ENCODE results near the gene COLEC12.
"Not testable (repeated sequence)": the region's sequence is repeated elsewhere in the genome, so short reads cannot be mapped to it uniquely, and the experiment has no call there.

Gene COLEC12

DNA sequence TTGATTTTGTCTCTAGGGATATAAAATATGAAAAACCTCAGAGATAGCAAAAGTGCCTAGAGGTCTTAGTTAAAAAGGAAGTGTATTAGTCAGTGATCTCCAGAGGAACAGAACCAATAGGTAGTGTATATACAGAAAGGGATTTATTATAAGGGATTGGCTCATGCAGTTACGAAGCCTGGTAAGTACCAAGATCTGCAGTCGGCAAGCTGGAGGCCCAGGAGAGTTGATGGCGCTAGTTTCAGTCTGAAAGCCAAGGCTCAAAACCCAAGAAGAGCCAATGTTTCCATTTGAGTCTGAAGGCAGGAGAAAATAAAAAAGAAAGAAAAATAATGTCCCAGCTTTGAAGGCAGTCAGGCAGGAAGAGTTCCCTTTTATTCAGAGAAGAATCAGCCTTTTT, 93.3 kb downstream of the COLEC12 start:
- DNase-seq = no peak

DNA sequence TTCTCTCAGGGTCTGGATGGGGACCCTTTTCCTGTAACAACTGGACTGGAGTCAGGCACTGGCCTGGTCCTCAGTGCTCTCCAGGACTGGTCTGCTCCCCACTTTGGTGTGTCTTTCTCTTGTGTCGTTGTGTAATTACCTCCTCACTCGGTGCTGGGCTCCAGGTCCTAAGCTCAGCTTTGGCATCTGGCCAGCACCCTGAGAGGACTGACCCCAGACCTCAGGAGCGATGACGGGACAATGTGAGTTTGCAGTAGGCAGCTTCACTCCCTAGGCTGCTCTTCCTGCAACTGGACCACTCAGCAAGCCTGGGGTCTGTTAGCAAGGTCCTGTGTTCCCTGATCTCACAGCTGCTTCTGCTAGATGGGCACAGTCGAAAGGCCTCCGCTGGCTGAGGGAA, 93.8 kb downstream of the COLEC12 start:
- DNase-seq = no peak

DNA sequence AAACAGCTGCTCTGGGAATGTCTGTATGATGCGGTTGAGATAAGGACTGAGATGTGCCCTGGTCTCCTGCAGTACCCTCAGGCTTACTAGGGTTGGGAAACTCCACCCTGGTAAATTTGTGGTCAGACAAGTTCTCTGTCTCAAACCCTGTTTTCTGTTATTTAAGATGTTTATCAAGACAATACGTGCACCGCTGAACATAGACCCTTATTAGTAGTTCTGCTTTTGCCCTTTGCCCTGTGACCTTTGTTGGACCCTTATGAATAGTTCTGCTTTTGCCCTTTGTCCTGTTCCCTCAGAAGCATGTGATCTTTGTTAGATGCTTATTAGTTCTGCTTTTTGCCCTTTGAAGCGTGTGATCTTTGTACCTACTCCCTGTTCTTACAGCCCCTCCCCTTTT, 95.5 kb downstream of the COLEC12 start:
- not testable (repeated sequence) for DNase-seq

DNA sequence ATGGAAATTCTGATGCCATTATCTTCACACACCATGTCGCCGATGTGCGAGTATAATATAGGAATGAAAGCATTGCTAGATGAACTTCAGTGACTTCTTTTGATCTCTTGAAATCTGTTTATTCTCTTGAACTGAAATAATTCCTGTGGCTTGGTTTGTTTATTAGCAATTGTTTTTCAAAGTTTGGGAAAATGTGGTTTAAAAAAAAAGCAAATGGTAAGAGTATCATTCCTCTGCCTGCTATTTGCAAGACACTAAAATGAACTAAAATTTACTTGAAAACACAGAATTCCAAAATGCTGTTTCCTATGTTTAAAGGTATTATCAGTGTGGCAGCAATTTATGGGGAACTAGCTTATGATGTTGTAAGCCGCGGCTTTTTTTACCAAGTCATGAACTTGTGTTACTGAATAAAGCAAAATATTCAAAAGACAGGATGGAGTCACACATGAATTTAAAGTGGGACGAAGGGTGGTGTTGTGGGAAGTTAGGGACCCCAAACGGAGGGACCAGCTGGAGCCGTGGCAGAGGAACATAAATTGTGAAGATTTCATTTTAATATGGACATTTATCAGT, 96.4 kb downstream of the COLEC12 start:
- no peak for DNase-seq

DNA sequence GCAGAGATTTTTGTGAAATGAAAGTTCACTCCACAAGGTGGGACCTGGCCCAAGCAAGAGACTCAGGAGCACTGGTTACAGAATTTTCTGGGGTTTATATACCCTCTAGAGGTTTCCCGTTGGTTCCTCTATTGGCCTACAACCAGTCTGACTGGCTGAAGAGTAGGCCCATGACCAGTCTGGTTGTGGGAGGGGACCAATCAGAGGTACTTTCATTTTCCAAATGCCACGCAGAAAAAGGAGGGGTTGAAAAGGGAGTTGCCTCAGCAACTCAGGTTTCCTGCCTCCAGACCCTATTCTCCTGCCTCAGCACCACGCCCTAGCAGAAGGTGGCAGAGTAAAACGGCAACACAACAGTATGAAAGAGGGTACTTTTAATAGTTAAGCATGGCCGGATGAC, 98.4 kb downstream of the COLEC12 start:
- peak; percentile 30 for DNase-seq

DNA sequence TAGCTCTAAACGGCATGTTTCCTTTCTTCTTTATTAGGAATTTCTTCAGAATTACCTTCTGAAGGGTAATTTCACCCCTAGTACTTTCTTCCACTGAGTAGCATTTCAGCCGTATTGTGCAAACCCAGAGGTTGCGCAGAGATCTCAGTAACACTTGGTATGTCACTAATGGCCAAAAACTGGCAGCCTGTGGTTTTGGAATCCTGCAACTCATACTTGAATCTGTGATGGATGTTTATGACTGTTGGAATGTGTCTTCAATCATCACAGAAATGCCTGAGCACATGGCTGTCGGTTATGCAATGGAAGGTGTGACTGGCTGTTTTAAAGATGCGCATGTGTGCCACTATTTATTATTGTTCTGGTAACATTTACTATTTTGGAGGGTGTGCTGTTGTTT, 100.0 kb downstream of the COLEC12 start:
- DNase-seq = no peak

DNA sequence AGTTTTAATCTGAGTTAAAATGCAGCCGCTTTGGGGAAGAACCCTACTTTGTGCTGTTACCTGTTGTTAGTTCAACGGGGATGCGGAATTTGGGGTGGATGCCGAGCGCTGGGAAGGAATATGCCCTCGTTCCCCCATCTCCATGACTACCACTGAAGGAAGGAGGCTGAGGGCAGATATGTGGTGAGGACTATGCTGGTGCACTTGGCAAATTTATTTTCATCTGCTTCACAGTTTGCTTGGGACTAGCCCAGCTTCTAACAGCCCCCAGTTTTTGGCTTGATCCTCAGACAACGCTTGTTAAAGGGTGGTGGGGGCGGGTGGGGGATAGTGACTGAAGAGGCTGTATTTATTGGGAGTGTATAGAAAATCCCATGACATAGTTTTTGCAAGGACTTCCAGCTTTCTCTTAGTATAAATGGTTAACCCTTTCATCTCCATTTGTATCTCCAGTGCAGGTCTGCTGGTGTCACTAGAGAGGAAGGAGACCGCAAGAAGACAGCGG, 100.8 kb downstream of the COLEC12 start:
- no peak for DNase-seq

DNA sequence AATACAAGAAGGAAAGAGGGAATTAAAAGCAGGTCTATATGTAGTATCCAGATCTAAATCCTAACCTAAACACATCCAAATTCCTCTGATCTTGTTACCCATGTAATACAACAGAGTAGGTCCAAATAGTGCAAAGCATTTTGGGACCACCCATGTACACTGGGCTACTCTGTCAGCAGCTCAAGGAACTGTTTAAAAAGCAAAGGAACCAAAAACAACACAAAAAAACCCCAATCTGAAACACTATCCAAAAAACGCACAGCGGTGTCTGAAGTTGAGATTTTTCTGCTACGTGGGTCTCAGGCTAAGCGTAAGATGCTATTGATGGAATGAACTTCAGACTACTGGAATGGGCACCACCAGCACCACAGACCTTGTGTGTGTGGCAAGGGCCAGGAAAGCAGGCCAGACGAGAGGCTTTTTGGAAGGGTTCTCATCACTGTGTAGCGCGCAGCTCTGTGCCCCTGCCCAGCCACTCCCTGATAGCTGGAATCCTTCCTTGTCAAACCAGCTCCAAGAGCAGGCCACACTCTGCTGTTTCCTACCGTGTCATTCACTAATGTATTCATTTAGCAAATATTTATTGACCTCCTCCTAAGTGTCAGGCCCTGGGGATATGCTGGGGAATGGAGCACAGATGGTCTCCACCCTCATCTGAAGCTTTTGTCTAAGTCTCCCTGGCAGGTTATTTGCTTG, 101.4 kb downstream of the COLEC12 start:
- DNase-seq = no peak

DNA sequence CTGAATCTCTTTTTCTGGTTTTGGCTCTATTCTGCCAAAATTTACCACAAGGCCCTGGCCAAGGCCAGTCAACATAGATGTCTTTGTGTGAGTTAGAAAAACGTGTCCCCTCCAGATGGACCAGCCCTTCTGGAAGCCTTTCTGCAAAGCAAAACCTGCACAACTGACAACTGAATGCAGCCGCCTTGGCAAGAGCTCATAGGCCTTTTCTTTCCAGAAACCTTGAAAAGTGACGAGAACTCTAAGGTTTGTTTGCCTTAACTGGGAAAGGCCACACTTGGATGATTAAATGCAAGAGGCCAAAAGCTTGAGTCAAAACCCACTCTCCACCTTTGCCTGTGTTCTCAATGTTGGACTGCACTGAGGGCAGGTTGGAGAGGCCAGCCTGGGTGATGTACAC, 103.9 kb downstream of the COLEC12 start:
- DNase-seq = no peak

DNA sequence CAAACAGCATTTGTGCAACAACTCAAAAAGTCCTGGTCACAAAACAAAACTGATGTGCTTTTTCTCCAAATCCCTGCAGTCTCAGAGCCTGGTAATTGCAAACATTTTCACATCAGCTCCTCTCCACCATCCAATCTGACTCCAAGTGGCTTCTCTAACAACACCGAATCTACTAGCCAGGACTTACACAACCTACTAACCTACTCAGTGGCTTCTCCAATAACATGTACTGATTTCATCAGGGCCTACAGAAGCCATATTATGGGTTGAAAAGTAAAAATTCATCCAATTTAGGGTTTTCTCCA, 104.3 kb downstream of the COLEC12 start:
- no peak for DNase-seq

DNA sequence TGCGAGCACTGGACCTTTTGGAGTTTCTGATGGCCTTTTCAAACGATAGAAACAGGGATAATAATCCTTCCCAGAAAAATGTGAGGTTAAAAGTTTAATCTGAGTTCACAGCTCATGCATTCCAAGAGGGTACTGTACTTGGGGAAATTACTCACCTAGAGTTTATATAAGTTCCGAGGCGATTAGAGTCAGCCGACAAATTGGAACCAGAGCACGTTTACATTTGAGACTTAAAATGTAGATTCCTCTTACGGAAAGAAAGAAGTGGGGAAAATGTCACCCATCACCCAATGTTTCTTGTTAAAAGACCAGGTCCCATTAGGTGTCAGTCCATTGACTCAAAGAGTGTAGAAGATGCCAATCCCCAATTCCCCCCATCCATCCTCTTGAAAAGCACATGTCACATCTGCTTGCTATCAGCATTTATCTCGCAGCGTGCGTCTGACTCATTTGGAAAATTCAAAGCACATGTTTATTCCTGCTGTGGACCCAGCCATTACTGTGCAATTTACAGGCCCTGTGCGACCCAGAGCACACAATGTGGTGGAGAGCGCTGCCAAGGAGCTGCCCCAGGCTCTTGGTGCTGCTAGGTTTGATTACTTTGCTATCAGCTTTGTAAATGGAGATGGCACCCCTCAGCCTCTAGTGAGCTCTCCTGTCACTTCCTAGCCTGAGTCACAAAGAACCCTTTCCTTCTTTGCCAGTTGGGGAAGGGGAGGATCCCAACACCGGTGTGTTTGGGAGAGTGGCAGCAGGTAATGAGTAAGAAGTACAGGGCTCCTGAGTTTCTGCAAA, 104.8 kb downstream of the COLEC12 start:
- no peak for DNase-seq

DNA sequence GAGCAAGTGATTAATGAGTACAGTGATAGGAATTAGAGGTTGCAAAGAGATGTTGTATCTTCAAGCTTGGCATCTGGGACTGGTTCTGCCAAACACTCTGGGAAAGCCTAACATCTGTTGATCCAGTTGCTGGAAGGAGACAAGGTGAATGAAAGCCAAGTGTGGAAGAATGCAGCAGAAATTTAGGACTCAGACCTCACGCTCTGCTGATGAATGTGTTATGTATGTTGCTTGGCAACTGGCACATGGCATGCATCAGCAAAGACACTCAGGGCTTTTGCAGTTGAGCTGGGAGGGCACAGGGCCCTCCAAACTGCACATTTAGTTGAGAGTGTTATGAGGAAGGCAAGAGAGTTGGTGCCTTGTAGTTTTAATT, 105.5 kb downstream of the COLEC12 start:
- no peak for DNase-seq

DNA sequence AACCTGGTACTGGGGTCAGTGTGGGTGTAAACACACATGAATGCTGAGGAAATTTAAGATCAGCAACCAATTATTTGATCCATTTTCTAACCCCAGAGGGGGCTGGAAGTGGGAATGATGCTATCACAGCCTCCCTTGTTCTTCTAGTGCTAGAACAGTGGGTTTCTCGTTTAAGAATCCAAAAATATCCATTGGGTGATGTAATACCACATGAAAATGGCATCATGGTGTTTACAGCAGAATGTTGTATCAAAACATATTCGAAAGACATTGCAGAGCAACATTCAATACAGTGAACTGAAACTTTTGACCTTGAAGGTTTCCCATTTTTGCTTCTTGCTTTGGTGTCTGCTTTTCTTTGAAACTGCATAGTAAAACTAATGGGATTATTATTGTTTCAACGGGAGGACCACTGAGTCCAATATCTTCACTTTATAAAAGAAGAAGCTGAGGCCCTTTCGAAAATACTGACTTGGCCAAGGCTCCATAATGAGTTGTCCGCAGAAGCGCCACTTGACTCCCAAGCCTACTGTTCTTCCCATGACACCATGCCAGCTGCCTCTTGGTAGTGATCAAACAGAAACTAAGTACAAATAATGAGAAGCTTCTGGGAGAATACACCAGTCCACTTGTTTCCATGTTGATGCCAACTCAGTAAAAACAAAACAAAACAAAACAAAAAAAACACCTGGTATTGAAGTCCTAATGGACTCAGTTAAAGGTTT, 106.1 kb downstream of the COLEC12 start:
- no peak for DNase-seq

DNA sequence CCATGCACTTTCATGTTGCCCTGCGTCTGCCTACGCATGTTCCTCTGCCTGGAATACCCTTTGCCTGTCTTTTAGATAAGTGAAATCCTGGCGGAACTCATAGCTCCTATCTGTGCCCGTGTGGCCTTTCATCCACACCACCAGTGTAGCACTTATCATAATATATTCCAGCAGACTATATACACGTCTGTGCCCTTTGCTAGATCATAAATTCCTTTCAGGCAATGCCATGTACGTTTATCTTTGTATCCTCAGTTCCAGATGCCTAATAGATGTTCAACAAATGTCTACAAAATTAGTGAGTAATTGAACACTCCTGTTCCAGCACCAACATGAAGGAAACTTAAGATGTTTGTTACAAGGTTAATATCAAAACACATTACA, 106.9 kb downstream of the COLEC12 start:
- no peak for DNase-seq

DNA sequence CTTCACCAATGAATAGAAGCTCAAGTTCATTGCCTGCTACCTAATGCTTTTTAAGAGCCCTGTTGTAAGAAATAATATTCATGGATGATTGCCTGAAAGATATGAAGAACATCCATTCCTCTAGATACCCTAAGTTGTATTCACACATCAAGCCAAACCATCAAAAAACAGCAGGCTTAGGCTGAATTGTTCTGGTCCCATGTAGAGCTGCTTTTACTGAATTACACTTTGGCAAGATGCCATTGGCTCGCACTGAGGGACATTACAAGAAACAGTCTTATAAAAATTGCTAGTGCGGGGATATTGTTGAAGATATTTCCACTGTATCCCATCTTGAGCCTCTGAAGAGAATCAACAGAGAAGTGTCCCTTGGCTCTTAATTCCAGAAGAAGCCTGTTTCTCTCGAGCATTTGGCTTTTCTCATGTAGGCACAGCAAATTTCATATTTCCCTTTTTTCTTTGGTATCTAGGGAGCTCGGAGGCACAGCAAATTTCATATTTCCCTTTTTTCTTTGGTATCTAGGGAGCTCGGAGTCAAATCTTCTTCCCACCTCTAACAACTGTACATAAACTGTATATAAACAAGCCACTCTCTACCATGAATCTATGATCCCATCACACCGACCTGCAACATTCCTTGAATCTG, 107.5 kb downstream of the COLEC12 start:
- no peak for DNase-seq

DNA sequence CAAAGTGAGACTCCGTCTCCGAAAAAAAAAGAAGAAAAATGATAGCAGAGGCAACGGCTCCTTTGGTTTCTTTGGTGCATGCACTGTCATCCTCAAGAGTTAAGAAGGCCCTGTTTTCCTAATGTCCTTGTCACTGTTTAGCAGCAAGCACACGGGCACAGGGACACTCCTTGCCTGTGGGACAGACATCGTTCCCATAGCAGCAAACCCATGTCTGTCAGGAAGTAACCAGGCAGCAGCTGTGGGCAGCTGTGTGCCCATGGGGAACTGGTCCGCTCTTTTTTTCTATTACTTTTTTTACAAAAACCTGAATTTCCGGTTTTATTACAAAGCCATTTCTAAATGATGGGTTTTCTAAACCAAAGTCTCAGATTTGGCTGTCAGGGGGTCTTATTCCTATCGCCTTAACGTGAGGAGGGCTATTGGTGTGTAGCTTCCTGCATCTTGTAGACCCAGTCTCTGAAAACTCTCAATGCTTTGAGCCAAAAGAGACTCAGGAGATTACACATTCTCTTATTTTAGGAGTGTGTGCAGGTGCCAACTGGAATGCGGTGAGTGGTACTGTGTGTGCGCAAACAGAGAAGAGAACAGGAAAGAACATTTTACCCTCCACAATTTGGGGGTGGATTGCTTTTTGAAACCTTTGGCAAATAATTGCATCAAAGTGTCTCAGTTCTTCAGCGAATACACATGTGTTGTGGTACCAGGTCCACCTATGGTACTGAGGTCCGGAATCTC, 109.6 kb downstream of the COLEC12 start:
- DNase-seq = no peak

DNA sequence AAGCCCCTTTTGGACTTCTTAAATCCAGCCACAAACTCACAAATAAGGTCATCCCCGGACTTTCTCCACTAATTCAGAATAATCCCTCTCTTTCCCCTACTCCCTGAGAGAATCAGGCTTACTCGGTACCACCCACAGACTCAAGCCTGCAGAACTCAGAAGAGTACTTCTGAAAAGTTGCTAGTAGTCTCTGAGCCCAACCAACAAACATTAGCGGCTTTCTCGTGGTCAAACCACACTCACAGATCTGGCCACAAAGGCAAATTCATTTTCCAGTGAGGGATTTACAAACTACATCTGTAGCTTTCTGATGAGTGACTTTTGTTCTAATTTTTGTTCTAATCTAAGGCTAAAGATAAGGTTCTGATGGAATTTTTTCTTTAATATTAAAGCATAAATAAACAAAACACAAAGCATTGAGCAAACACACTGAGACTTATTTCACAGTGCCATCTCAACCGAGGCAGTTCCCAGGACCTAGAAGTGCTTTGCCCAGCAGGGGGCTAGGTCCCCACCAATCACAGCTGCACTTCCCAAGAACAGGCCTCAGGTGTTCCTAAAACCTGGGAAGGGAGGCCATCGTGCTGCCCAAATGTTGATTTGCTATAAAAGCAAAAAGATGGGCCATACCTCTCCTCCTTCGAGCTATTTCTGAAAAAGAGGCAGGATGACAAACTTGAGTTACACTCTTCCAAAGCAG, 110.7 kb downstream of the COLEC12 start:
- DNase-seq = no peak

DNA sequence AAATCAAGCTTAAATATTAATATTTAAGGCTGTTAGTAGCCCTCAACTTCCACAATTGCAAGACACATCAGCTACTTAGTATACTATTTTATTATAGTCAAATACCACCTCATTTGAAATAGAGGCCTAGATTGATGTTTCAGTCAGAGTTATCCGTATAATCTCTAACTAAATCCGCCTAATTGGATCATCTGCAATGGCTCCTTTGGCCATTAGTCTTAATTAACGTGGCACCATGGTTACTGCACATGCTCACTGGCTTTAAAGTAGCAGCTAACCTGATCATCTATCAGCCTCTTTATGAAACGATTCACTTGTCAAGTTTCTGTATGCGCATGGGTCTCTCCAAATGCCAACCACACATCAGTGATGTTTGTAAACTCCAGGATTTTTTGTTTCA, 112.3 kb downstream of the COLEC12 start:
- DNase-seq = no peak

DNA sequence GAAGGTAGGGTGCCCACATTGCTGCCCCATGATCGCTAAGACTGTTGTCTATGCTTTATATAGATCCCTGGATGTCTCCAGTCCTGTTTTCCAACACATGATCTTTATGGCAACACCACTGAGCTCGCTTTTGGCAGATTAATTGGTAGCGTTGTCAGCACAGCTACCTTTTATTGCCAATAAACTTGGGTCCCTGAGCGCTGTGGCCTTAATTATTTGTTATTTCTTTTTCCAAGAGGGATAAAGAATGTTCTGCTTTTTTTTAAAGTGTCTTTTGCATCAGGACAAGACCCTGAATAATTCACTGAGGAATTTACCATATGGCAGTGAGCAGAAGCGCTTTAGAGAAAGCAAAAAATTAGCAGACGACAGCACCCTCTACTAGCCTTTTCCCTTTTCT, 113.5 kb downstream of the COLEC12 start:
- no peak for DNase-seq

DNA sequence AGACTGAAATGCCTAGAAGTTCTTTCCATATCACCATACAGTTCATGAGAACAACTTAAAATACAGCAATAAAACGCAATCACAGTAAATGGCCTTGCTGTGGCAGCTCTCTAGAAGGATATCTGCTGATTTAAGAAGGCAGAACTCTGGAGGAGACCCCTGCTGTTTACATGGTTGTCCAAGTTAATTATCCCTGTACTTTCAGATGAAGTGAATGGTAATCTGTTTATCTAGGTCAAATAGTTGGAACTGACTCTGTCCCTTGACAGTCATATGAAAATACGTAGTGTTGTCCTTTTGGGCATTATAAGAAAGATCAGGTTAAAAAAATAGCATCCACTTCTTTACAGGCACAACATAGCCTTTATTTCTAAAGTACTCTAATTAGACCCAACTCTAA, 115.6 kb downstream of the COLEC12 start:
- DNase-seq = no peak

DNA sequence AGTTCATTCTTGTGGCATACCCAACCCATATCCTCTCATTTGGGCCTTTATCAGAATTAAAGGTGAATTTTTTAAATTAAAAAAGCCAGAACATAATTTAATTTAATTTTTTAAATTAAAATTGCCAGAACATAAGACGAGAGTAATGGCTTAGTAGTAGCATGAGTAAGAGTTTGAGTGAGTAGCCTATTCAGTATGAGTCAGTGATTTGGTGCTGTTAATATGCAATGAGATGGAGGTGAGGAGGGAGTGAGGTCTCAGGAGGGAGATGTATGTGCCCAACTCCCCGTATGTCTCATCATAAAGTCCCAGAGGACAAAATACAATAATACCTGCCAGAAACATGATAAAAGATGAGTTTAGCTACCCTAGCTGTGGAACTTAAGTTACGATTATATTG, 117.4 kb downstream of the COLEC12 start:
- DNase-seq = no peak

All from RPMI8226 (cell line).